ENCODE measurements around the gene TRIM63.

TRIM63 gene

GRCh38 chr1:26081267-26082019 lies 14.0 kb upstream of the TRIM63 start:
- Histone ChIP-seq H3K36me3 (no peaks in the 10 kb centered on the region), H3K4me1 (no peaks in the 10 kb centered on the region), H3K9me3 (no peaks in the 10 kb centered on the region), H3K27me3 (no peaks in the 10 kb centered on the region), H3K4me3 (ENCODE audit: low read depth, low read length) (no peak overlapping the region)
- TF ChIP-seq CTCF (IDR thresholded peaks at IDR 0.05; ENCODE audit: low read depth, low read length): no peak
- no peak for DNase-seq

GRCh38 chr1:26079960-26080814 lies 12.8 kb upstream of the TRIM63 start:
- Histone ChIP-seq H3K27me3 (no peaks in the 10 kb centered on the region), H3K9me3 (no peaks in the 10 kb centered on the region), H3K4me1 (no peaks in the 10 kb centered on the region), H3K4me3 (ENCODE audit: low read depth, low read length) (no peak overlapping the region), H3K36me3 (no peaks in the 10 kb centered on the region)
- no peak for TF ChIP-seq CTCF (IDR thresholded peaks at IDR 0.05; ENCODE audit: low read depth, low read length)
- no peak for DNase-seq

- H3K9me3 ChIP-seq: no peaks in the 10 kb centered on the region
- no peaks in the 10 kb centered on the region for H3K36me3 ChIP-seq
- DNase-seq: no peak
- H3K27me3 ChIP-seq: no peaks in the 10 kb centered on the region
- no peaks in the 10 kb centered on the region for H3K4me1 ChIP-seq
- TF ChIP-seq CTCF (IDR thresholded peaks at IDR 0.05; ENCODE audit: low read depth, low read length): no peak
- no peak overlapping the region for H3K4me3 ChIP-seq (ENCODE audit: low read depth, low read length)
These were observed 11.7 kb upstream of the TRIM63 start for GRCh38 chr1:26079178-26079563.

GRCh38 chr1:26078286-26079177 lies 11.1 kb upstream of the TRIM63 start:
- no peaks in the 10 kb centered on the region for H3K9me3 ChIP-seq
- no peaks in the 10 kb centered on the region for H3K4me1 ChIP-seq
- no peak for TF ChIP-seq CTCF (IDR thresholded peaks at IDR 0.05; ENCODE audit: low read depth, low read length)
- no peaks in the 10 kb centered on the region for H3K36me3 ChIP-seq
- no peaks in the 10 kb centered on the region for H3K27me3 ChIP-seq
- DNase-seq: no peak
- H3K4me3 ChIP-seq (ENCODE audit: low read depth, low read length): no peak overlapping the region

GRCh38 chr1:26077524-26077923 lies 10.1 kb upstream of the TRIM63 start:
- H3K9me3 ChIP-seq: no peaks in the 10 kb centered on the region
- H3K27me3 ChIP-seq: no peaks in the 10 kb centered on the region
- no peak for DNase-seq
- H3K4me1 ChIP-seq: no peaks in the 10 kb centered on the region
- TF ChIP-seq CTCF (IDR thresholded peaks at IDR 0.05; ENCODE audit: low read depth, low read length): no peak
- no peak overlapping the region for H3K4me3 ChIP-seq (ENCODE audit: low read depth, low read length)
- H3K36me3 ChIP-seq: no peaks in the 10 kb centered on the region
